GM12878 (cell line): ENCODE data around the gene COL4A1. TPM values are rescaled to one million over a fixed set of nuclear protein-coding genes. Genes with fewer than 3 reads are reported as not detected.

ENCODE experiments used
- ATAC-seq: fragments of 200-7000 bp; cut with Tn5 transposase; 3 replicates; pipeline ENCODE4 v1.9.1; 2020; ENCODE audit warnings: mild to moderate bottlenecking, moderate library complexity
- BruUV-seq: library from RNA; stranded (reverse); fragments of 400-500 nt; replicated peaks from 2 replicates; lab custom pipeline; 2021; lab: Mats Ljungman, UMichigan
- CTCF ChIA-PET: fragments of 300-600 bp; sonication (Branson Sonifier 250); formaldehyde crosslinking; extraction: SDS; loops from one replicate; lab custom pipeline; 2021; ENCODE audit warnings: inconsistent platforms; lab: Yijun Ruan, JAX
- POLR2A ChIA-PET: fragments of 350-600 bp; formaldehyde crosslinking; extraction: SDS; loops from one replicate; lab custom pipeline; 2021; ENCODE audit warnings: inconsistent platforms; lab: Charles Lee
- RAD21 ChIA-PET: fragments of 300-600 bp; sonication (Branson Sonifier 250); formaldehyde crosslinking; loops from one replicate; lab custom pipeline; 2023; ENCODE audit warnings: antibody characterized with exemption; ENCODE audit not compliant: unreplicated experiment; lab: Charles Lee
- SMC1A ChIA-PET: fragments of 300-600 bp; sonication (Branson Sonifier 250); formaldehyde crosslinking; loops from one replicate; lab custom pipeline; 2023; ENCODE audit not compliant: unreplicated experiment, uncharacterized antibody; lab: Charles Lee
- DNase-seq: peaks from one replicate; pipeline ENCODE4 v3.0.0-alpha.2; 2011; ENCODE audit warnings: low read depth, low spot score
- FAIRE-seq: peaks from 3 replicates; lab custom pipeline; 2011; peaks lifted over from hg19 to GRCh38; lab: Jason Lieb, UNC
- H2AFZ ChIP-seq: 2 replicates; pipeline ENCODE4 v1.6.0; 2011; ENCODE audit warnings: low read depth, low read length, control low read depth; ENCODE audit not compliant: control insufficient read depth
- H3K27ac ChIP-seq: 2 replicates; pipeline ENCODE4 v1.5.1; 2011; ENCODE audit warnings: control low read depth; ENCODE audit not compliant: control insufficient read depth, insufficient read depth
- H3K27me3 ChIP-seq, 2 experiments: replicated peaks in 1 of 2; 2 replicates each; pipeline versions ENCODE4 v1.6.0 to v1.6.1; 2011; ENCODE audit warnings: low read length in 1 of 2; ENCODE audit not compliant: control insufficient read depth in 2 of 2, insufficient read depth in 2 of 2
- H3K36me3 ChIP-seq, 2 experiments: 2 replicates each; pipeline ENCODE4 v1.5.1; 2011; ENCODE audit warnings: low read length in 1 of 2; ENCODE audit not compliant: control insufficient read depth in 2 of 2, insufficient read depth in 2 of 2
- H3K4me1 ChIP-seq: 2 replicates; pipeline ENCODE4 v1.6.1; 2011; ENCODE audit warnings: mild to moderate bottlenecking, low read length, moderate library complexity, mixed read lengths; ENCODE audit not compliant: control insufficient read depth, insufficient read depth
- H3K4me2 ChIP-seq: 2 replicates; pipeline ENCODE4 v1.6.0; 2011; ENCODE audit warnings: control low read depth; ENCODE audit not compliant: control insufficient read depth, insufficient read depth
- H3K4me3 ChIP-seq: fragments of 200-600 bp; sonication (generic); 2 replicates; pipeline ENCODE4 v1.5.1; 2016
- H3K79me2 ChIP-seq: 2 replicates; pipeline ENCODE4 v1.6.0; 2011; ENCODE audit warnings: low read length; ENCODE audit not compliant: control insufficient read depth, insufficient read depth
- H3K9ac ChIP-seq: 2 replicates; pipeline ENCODE4 v1.8.0; 2011; ENCODE audit warnings: low read length, control low read depth, mixed read lengths; ENCODE audit not compliant: control insufficient read depth, insufficient read depth
- H3K9me3 ChIP-seq: replicated peaks from 3 replicates; pipeline ENCODE4 v1.5.1; 2011; ENCODE audit warnings: mild to moderate bottlenecking, low read length; ENCODE audit not compliant: control insufficient read depth, insufficient read depth
- H4K20me1 ChIP-seq: 2 replicates; pipeline ENCODE4 v1.6.0; 2011; ENCODE audit not compliant: control insufficient read depth, insufficient read depth
- BCLAF1 ChIP-seq: fragments of 450-650 bp; IDR thresholded peaks from 2 replicates; pipeline ENCODE4 v1.6.1; 2017; ENCODE audit warnings: antibody characterized with exemption, mild to moderate bottlenecking, moderate library complexity
- E4F1 ChIP-seq: fragments of 450-650 bp; IDR thresholded peaks from 2 replicates; pipeline ENCODE4 v1.6.1; 2018; ENCODE audit warnings: borderline replicate concordance, mild to moderate bottlenecking; ENCODE audit not compliant: partially characterized antibody
- EED ChIP-seq: sonication (generic); IDR thresholded peaks from 2 replicates; pipeline ENCODE4 v1.6.1; 2016; ENCODE audit warnings: antibody characterized with exemption, low read depth
- GATAD2B ChIP-seq: fragments of 450-650 bp; conservative IDR thresholded peaks from 2 replicates; pipeline ENCODE4 v1.6.1; 2017; ENCODE audit warnings: low read depth, mild to moderate bottlenecking, moderate library complexity
- LARP7 ChIP-seq: fragments of 450-650 bp; IDR thresholded peaks from 2 replicates; pipeline ENCODE4 v1.6.1; 2017; ENCODE audit warnings: mild to moderate bottlenecking
- POLR2AphosphoS2 ChIP-seq: IDR thresholded peaks from 2 replicates; pipeline ENCODE4 v1.6.1; 2011; ENCODE audit warnings: low read depth, mild to moderate bottlenecking, low read length, improper control_type of control experiment, moderate library complexity
- RBBP5 ChIP-seq: fragments of 200-600 bp; sonication (generic); conservative IDR thresholded peaks from 2 replicates; pipeline ENCODE4 v1.6.1; 2016
- SPI1 ChIP-seq: IDR thresholded peaks from 2 replicates; pipeline ENCODE4 v1.6.1; 2011; ENCODE audit warnings: low read depth, mild to moderate bottlenecking, low read length, moderate library complexity, borderline replicate concordance; ENCODE audit not compliant: insufficient read depth
- ZNF207 ChIP-seq: fragments of 450-650 bp; IDR thresholded peaks from 2 replicates; pipeline ENCODE4 v1.6.1; 2014; ENCODE audit warnings: antibody characterized with exemption, mild to moderate bottlenecking, borderline replicate concordance
- WGBS: methylation state at CpG from one replicate; pipeline ENCODE4 v1.1.6; 2016; ENCODE audit warnings: low lambda C conversion rate; ENCODE audit not compliant: insufficient replicate concordance, insufficient coverage; ENCODE audit errors: missing lambda C conversion rate; 5-methylcytosine and 5-hydroxymethylcytosine counted together
- in situ Hi-C: fragments of 300-500 bp; cut with MboI; formaldehyde crosslinking; loops from 9 replicates; pipeline ENCODE4 v1.14.3; 2018; ENCODE audit warnings: mixed read lengths
- intact Hi-C: fragments of 100-400 bp; cut with micrococcal nuclease; formaldehyde crosslinking; loops from one replicate; pipeline ENCODE4 v1.14.2; 2022; ENCODE audit not compliant: unreplicated experiment
- polyA plus RNA-seq, 11 experiments: library from polyadenylated mRNA; depleted of rRNA in 4 of 11; unstranded in 6 of 11; stranded (reverse) in 5 of 11; fragments of >200 nt; fragmentation: Nextera tagmentation in 4 of 11; fragmentation: Illumina TruSeq in 1 of 11; extraction: Ambion mirVana in 4 of 11; extraction: Trizol in 1 of 11; gene quantifications; 1 replicate in 1 of 11; 2 replicates in 10 of 11; pipeline versions ENCODE4 v1.2.1 to v1.2.3, GENCODE V29; 2011 to 2016; ENCODE audit warnings: inconsistent platforms in 2 of 11, missing spikeins in 2 of 11, low read depth in 1 of 11
- total RNA-seq, 4 experiments: library from RNA; depleted of rRNA in 3 of 4; stranded (reverse); fragments of >200 nt in 3 of 4; fragmentation: Illumina TruSeq in 1 of 4; extraction: Trizol in 1 of 4; gene quantifications; 2 replicates each; pipeline versions ENCODE4 v1.2.1 to v1.2.3, GENCODE V29; 2013 to 2021
- TF ChIP-seq, protein P1 (sequence below): fragments of 450-650 bp; IDR thresholded peaks from 2 replicates; pipeline ENCODE4 v1.6.1; 2017; ENCODE audit warnings: mild to moderate bottlenecking, low read depth, inconsistent platforms; ENCODE audit not compliant: poor library complexity, severe bottlenecking
- TF ChIP-seq, protein P2 (sequence below): fragments of 150-350 bp; IDR thresholded peaks from 2 replicates; pipeline ENCODE4 v1.6.1; 2014; ENCODE audit warnings: mild to moderate bottlenecking, low read depth, low read length
- TF ChIP-seq, protein P3 (sequence below): IDR thresholded peaks from 2 replicates; pipeline ENCODE4 v1.6.1; 2012; ENCODE audit warnings: low read length, inconsistent platforms

The COL4A1 gene
- total and polyA plus RNA-seq, 10 of the 15 experiments (the other 5 are each of a cell fraction or from before 2014, with no cell fraction given), result 0.07 to 0.31 (median 0.13) TPM; not detected in 6

DNA sequence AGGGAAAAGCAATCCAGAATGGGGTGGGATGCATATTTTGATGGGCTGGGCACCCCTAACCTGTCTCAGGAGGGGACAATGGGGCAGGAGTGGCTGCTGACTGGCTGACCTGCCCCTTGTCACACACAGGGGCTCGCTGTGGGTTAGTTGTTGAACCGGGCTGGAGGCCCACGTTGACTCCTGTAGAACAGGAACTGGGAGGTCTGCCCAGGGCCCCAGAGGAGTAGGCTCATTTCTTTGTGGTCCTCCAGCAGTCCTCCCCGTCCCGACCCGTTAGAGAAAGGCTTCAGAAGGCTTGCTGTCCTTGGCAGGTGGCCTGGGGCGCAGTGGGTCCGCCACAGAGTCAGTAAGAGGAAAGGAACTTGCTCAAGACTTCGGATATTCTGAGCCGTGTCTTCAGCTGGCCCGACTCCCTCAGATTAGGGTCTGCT, 70.1 kb downstream of the COL4A1 start:
- DNase-seq, result no peak
- TF ChIP-seq EED, result no peak
- TF ChIP-seq, protein P1, sequence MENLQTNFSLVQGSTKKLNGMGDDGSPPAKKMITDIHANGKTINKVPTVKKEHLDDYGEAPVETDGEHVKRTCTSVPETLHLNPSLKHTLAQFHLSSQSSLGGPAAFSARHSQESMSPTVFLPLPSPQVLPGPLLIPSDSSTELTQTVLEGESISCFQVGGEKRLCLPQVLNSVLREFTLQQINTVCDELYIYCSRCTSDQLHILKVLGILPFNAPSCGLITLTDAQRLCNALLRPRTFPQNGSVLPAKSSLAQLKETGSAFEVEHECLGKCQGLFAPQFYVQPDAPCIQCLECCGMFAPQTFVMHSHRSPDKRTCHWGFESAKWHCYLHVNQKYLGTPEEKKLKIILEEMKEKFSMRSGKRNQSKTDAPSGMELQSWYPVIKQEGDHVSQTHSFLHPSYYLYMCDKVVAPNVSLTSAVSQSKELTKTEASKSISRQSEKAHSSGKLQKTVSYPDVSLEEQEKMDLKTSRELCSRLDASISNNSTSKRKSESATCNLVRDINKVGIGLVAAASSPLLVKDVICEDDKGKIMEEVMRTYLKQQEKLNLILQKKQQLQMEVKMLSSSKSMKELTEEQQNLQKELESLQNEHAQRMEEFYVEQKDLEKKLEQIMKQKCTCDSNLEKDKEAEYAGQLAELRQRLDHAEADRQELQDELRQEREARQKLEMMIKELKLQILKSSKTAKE, result no peak
- TF ChIP-seq POLR2AphosphoS2, result no peak
- no peak for TF ChIP-seq LARP7
- TF ChIP-seq, protein P2, sequence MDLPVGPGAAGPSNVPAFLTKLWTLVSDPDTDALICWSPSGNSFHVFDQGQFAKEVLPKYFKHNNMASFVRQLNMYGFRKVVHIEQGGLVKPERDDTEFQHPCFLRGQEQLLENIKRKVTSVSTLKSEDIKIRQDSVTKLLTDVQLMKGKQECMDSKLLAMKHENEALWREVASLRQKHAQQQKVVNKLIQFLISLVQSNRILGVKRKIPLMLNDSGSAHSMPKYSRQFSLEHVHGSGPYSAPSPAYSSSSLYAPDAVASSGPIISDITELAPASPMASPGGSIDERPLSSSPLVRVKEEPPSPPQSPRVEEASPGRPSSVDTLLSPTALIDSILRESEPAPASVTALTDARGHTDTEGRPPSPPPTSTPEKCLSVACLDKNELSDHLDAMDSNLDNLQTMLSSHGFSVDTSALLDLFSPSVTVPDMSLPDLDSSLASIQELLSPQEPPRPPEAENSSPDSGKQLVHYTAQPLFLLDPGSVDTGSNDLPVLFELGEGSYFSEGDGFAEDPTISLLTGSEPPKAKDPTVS, result no peak
- no peak for TF ChIP-seq RBBP5
- no peak for TF ChIP-seq BCLAF1
- no peak for TF ChIP-seq ZNF207
- no peak for TF ChIP-seq SPI1
- TF ChIP-seq, protein P3, sequence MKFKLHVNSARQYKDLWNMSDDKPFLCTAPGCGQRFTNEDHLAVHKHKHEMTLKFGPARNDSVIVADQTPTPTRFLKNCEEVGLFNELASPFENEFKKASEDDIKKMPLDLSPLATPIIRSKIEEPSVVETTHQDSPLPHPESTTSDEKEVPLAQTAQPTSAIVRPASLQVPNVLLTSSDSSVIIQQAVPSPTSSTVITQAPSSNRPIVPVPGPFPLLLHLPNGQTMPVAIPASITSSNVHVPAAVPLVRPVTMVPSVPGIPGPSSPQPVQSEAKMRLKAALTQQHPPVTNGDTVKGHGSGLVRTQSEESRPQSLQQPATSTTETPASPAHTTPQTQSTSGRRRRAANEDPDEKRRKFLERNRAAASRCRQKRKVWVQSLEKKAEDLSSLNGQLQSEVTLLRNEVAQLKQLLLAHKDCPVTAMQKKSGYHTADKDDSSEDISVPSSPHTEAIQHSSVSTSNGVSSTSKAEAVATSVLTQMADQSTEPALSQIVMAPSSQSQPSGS, result no peak
- TF ChIP-seq E4F1, result no peak
- TF ChIP-seq GATAD2B, result no peak

More for the DNA sequence above, 70.1 kb downstream of the COL4A1 start:
- no peak overlapping the region for H3K4me2 ChIP-seq
- peaks cover 4 to 5% of the 10 kb centered on the region in 2 experiments; a peak in 2 of 4 replicates for H3K27me3 ChIP-seq
- RAD21 ChIA-PET, result no interaction called here
- H4K20me1 ChIP-seq, result no peaks in the 10 kb centered on the region
- no peaks in the 10 kb centered on the region for H3K79me2 ChIP-seq
- H3K27ac ChIP-seq, result no peak overlapping the region
- SMC1A ChIA-PET, result interaction anchor here (1.5 kb wide), 1 partner anchor 175 kb away, joined by 3 read pairs; no protein-coding TSS in a partner anchor
- in situ Hi-C loops, result no loop called here
- no peak overlapping the region for H3K9ac ChIP-seq
- no TSS peak for BruUV-seq
- no peak overlapping the region for H2AFZ ChIP-seq
- FAIRE-seq (no peak), ATAC-seq (no peak)
- no peak overlapping the region for H3K4me3 ChIP-seq
- no peaks in the 10 kb centered on the region for H3K9me3 ChIP-seq
- no peaks in the 10 kb centered on the region for H3K36me3 ChIP-seq
- intact Hi-C loops, result no loop called here
- no peaks in the 10 kb centered on the region for H3K4me1 ChIP-seq
- POLR2A ChIA-PET, result no interaction called here
- CTCF ChIA-PET, result interaction anchor here (3.7 kb wide), 1 partner anchor 207 kb away, joined by 15 read pairs; no protein-coding TSS in a partner anchor
- 18% methylated on average over 11 of the region's 11 CpGs for WGBS
